Panc1 (cell line): ENCODE data around the gene GLTP.

Experiments
- CTCF ChIP-seq: fragments of 450-650 bp; IDR thresholded peaks from 2 replicates; pipeline ENCODE4 v1.5.1; 2017; ENCODE audit warnings: mild to moderate bottlenecking
- POLR2AphosphoS5 ChIP-seq: IDR thresholded peaks from 2 replicates; pipeline ENCODE4 v1.6.1; 2012; ENCODE audit warnings: mild to moderate bottlenecking, low read depth, low read length, moderate library complexity
- REST ChIP-seq, 2 experiments: IDR thresholded peaks; 2 replicates each; pipeline ENCODE4 v1.6.1; 2011 to 2012; ENCODE audit warnings: low read depth in 2 of 2, control low read depth in 1 of 2, low read length in 1 of 2, mild to moderate bottlenecking in 1 of 2, moderate library complexity in 1 of 2; ENCODE audit not compliant: insufficient read depth in 1 of 2
- SIN3A ChIP-seq: IDR thresholded peaks from 2 replicates; pipeline ENCODE4 v1.6.1; 2012; ENCODE audit warnings: low read depth, mild to moderate bottlenecking, low read length, moderate library complexity, borderline replicate concordance; ENCODE audit not compliant: insufficient read depth

- TF ChIP-seq CTCF = no peak
- no peak for TF ChIP-seq REST (IDR thresholded peaks at IDR 0.05; ENCODE audit: insufficient read depth in 1 of 2, low read depth in 2 of 2, low read length in 1 of 2)
- TF ChIP-seq SIN3A = no peak
- no peak for TF ChIP-seq POLR2AphosphoS5
Measured at GRCh38 chr12:109923038-109923437, 42.7 kb upstream of the GLTP start.
